NCI-H128 (cell line): ENCODE data around the gene KRT81.
"Not testable (repeated sequence)": the region's sequence is repeated elsewhere in the genome, so short reads cannot be mapped to it uniquely, and the experiment has no call there.

ENCODE experiments used
- DNase-seq: peaks from one replicate; lab custom pipeline; 2025; ENCODE audit not compliant: unreplicated experiment; lab: John Stamatoyannopoulos, UW

KRT81 gene

DNA sequence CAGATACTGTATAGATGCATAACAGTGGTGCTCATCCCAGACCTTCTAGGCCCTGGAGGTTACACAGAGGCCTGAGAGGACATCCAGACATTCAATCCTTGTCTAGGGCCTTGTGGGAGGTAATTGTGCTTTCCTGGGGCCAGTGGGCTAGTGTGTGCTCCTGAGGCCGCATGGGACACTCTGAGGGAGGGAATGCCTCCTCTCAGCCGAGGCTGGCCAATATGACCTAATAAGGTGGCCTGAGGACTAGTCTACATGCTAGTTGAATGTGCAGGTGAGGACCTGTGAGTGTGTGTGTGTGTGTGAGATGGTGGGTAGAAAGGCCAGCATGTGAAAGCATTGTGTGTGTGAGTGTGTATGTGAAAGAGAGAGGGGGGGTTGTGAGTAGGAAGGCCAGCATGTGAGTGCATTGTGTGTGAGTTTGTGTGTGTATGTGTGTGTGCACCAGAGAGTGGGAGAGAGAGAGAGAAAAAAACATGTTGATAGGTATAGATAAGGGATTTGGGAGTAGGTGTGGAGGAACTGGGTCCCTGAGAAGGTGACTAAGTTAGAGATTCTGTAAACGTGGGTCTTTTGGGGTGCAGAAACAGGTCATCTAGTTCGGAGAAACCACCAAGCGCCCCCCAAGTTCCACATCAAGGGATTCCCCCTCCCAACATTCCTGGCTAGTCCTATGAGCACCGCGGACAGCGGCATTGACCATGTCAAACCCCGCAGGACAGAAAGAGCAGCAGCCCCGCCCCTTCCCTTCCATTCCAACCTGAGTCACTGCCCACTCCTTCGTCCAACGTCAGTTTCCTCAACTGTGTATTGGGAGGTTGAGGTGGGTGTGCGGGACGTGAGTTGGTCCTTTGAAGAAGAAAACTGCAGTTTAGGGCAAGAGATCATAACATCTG, 9.7 kb upstream of the KRT81 start:
- no peak for DNase-seq

DNA sequence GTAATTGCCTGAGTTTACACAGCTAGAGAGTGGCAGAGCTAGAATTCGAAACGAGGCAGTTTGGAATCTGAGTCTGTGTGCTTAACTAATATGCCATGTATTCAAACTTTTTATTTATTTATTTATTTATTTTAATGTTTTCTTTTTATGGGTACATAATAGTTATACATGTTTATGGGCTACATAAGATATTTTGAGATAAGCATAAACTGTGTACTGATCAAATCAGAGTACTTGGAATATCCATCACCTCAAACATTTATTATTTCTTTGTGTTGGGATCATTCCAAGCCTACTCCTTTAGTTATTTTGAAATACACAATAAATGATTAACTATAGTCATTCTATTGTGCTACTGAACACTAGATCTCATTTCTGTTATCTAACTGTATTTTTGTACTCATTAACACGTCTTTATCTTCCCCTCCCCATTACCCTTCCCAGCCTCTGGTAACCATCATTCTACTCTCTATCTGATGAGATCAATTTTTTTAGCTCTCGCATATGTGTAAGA, 7.4 kb upstream of the KRT81 start:
- no peak for DNase-seq

DNA sequence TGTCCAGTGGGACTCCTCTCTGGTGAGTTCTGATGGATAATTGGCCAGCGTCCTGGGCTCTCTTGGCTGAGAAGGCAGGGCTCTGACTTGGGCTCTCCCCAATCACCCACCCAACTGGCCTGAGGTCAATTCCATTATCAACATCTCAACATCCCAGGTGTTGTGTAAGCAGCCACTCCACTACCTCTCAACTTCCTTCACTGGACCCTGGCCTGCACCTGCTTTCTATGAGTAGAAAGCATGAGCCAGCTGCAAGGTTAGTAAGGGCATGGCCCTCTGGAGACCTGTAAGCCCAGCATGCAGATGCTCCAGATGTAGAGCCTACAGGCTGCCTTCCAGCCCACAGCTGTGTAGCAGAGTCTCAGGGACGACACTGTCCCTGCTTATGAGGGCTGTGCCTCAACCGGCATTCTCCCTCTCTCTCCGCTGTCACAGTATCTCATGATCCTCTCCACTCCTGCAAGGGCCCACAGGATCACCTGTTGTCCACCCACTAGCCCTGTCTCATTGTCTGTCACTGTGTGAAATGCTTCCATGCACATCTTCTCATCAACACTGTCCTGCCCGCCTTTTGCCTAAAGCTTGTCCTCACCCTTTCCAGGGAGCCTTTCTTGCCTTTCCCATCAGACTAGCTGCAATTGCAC, 5.4 kb upstream of the KRT81 start:
- DNase-seq: no peak

DNA sequence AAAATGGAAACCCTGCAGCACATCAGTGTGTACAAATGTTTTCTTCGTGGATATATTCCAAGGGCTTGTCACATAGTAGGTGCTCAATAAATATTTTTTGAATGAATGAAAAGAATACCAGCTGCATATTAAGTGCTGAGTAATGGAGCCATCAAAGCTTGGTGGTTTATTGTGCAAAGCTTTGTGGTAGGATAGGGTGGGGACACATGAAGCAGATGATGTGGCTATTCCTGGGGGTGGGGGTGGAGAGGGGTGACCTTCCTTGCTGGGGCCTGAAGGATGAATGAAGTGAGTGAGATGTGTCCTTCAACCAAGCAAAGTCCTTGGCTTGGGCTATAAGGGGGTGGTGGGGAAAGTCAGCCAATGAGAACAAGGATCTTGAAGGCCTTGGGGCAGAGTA, 4.3 kb upstream of the KRT81 start:
- no peak for DNase-seq

DNA sequence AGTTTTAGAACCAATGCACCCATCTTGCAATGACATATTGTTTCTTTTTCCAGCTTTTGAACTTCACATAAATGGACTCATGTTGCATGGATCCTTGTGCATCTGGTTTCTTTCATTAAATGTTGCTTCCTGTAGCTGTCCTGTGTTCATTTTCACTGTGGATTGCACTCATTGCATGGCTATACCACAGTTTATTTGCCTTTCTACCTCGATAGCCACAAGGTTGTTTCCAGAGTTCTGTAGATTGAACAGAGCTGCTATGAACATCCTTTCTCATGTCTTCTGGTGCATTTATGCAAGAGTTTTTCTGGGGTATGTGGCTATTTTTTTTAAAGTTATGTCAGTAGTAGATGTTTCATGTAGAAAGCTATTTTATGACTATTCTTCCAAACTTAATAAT, 3.5 kb upstream of the KRT81 start:
- DNase-seq: no peak

DNA sequence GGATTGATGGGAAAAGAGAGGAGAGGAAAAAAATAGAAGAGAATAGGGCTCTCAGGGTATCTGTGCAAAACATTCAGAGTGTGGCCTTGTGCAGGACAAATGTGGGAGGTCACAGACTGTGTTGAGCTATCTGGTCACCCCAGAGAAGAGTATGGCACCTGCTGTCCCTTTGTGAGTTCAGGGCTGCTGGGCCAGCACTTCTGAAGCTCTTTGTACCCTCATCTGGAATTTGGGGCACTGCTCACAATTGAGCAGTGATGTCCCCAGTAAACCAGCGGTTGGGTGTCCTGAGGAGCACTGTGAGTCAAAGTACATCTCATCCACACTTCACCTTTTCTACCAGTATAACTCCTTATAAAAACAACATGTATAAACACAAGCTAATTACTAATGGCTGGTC, 2.6 kb upstream of the KRT81 start:
- DNase-seq: no peak

DNA sequence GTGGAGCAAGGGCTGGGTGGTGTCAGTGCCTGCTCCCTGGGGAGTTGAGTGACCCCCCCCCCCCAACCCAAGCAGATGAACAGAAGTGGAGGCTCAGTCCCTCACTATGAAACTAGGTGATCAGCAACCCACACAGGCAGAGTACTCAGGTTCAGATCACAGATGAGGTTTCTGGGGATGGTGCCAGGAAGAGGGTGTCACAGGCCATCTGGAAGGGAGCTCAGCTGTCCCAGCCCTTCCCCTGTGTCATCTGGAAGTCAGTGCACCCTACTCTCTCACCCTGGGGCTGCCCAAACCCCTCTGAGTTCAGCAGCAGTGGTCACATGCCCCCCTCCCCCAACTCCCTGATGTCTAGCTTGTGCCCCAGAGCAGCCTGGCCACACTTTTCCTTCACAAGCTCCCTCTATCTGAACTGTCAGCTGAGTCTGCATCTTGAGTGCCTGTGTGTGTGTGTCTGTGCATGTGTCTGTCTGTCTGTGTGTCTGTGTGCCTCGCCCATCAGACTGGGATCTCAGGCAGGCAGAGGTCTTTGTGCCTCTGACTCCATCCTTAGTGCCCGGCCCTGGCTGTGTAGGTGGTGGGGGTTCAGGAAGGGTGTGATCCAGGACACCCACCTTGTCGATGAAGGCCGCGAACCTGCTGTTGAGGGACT, 725 bp downstream of the KRT81 start:
- not testable (repeated sequence) for DNase-seq

DNA sequence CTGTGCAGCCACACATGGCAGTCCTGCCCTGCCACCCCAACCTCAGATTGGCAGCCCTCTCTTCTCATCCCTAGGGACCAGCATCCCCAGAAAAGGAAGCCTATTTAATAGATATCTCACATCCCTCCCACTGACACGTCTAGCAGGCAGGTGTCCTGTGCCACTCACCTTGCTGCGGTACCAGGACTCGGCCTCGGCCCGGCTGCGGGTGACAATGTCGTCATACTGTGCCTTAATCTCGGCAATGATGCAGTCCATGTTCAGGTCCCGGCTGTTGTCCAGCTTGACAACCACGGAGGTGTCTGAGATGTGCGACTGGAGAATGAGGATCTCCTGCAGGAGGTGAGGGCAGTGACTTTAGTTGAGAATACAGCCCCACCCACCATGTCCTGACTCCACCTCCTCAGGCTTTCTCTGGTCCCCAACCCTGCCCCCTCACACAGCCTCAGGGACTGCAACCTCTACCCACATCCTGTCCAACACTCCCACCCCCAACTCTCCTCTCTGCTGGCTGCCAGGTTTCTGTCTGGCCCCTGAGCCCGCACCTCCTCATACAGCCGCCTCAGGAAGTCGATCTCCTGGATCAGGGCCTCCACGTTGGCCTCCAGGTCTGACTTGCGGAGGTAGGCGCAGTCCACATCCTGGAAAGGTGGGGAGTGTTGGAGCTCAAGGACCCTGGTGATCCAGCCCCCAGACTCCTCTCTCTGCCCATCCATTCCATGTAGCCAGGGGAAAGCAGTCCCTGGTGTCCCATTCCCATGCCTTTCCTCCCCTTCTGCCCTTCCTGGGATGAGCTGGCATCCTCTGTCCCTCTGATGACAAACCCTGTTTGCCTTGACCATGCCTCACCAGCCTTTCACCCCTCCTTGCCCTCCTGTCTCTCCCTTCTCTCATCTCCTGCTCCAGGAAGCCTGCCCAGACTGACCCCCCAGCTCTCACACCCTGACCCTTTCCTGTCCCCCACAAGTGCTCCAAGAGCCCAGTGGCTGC, 3.2 kb downstream of the KRT81 start:
- DNase-seq: not testable (repeated sequence)

DNA sequence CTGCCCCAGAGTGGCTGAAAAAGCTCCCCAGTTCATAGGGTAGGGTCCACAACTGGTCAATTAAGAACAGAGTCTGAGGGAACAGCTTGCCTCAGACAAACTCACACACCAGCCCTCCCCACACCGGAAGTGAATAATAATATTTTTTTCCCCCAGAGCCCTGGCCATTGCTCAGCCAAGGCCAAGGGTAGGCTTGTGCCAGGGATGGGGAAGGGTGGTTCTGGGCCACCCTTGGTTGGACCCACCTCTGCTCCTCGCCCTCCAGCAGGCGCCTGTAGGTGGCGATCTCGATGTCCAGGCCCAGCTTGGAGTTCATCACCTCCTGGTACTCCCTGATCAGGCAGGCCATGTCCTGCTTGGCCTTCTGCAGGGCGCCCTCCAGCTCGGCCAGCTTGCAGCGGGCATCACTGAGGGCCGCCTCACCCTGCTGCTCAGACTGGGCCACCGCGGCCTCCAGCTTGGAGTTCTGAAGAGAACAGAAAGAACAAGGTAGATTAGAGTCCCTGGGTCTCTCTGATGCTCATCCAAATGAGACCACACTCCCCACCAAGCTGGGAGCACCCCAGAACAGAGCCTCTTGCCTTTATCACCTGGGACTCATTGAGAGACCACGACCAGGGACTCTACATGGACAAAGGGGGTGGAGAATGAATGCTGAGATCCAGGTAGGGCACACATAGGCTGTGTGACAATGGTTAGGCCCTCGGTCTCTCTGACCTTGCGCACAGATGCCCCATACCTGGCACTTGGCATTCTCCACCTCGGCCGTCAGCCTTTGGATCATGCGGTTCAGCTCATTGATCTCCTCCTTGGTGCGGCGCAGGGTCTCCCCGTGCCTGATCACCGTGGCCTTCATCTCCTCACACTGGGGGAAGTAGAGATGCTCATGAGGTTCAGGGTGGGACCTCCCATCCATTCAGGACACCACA, 4.2 kb downstream of the KRT81 start:
- not testable (repeated sequence) for DNase-seq

DNA sequence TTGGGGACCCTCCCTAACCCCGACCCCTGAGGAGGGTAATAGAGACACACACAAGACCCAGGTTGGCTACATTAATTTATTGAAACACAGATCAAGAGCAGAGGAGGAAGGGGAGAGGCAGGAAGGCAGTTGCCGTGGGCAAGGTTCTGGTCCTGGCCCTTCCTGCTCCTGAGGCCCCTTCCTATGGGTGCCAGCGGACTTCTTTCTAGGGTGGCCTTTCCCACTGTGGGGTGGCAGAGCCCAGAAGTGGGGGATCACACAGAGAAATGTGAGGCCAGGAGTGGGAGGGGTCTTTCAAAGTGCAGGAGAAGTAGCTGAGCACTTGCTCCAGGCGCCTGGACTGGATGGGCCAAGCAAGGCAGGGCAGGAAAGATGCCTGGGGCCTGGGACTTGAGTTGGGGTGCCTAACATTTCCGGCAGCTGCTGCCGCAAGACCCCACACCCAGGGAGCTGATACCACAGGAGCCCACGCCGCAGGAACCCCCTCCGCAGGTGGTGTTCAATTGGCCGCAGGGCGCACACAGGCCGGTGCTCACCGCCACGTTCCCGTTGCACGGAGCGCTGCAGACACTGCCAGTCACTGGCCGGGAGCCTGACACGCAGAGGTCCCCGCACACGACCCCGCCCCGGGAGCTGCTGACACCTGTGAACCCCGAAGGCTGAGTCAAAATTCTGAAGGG, 5.3 kb downstream of the KRT81 start:
- no peak for DNase-seq

DNA sequence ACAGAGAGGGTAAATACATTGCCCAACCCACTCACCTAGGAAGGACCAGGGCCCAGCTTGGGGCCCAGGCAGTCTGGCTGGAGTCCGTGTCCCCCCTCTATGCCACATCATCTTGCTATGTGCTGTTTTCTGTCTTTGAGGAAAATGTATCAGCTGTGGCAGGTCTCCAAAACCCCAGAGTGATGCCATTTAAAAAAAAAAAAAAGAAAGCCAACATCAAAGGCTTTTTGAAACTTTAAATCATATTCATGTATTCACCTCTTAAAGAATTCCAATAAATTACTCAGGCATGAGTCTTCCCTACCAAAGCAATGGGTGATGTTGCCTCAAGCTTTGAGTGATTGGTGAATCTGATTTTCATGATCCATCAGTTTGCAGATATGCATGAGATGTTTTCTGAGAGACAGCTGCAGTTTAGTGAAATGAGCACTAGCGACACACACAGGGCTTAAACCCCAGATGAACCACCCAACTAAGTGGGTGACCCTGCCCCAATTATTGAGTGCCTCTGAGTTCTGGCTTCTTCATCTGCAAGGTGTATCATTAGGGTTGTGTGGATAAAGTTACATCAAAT, 6.1 kb downstream of the KRT81 start:
- DNase-seq: no peak

DNA sequence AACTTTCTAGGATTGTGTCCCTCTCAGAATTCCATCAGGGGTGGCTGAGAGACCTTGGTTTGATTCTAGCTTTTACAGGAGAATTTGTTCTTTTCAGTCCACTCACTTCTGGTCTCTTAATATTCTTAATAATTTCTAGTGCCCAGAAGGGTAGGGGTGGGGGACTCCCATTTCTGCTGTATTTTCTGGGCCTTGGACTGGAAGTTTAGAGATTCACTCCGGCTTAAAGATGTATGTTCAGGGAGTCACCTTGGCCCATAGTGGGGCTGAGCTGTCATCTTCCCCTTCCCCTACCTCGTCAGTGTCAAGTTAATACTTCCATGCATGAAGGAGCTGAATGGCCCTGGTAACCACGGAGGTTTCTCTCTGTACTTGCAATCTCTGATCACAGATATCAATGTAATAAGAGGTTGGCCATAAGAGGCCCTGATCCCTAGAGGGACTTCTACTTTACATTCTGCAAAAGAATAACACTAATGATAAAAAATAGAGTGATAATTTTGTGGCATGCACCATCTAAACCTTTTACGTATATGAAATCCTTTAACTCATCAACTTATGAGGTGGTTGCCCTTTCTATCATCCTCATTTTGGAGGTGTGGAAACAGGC, 6.7 kb downstream of the KRT81 start:
- DNase-seq: no peak

DNA sequence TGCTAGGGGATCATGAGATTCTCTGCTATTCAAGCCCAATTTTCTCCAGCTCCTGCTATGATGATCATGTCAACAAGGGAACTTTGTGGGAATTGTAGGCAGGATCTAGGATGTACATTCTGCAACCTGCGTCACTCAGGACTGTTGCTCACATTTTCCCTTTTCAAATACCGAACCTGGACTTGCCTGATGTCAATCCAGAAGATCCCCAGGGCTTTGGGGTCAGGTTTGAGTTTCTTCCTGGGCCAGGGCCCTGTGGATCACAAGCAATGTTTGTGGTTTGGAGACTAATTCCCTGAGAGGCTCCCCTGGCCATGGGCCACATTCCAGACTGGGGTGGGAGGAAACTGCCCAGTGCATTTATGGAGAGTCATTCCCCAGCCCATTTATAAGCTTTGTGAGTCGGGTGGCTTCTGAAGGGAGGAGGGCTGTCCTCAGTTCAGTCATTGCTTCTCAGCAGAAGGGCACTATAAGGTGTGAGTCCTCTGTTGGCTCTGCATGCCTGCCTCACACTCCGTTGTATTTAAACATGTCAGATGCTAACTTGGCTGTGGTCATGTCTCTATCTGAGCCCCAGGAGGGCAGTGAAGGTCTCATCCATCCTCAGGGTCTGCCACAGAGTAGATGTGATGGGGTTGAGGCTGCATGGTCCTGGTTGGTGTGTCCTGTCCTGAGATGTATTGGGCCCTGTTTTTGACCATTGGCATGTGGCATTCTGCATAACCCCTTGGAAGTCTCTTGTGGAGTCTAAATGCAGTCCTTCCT, 10.4 kb downstream of the KRT81 start:
- no peak for DNase-seq

DNA sequence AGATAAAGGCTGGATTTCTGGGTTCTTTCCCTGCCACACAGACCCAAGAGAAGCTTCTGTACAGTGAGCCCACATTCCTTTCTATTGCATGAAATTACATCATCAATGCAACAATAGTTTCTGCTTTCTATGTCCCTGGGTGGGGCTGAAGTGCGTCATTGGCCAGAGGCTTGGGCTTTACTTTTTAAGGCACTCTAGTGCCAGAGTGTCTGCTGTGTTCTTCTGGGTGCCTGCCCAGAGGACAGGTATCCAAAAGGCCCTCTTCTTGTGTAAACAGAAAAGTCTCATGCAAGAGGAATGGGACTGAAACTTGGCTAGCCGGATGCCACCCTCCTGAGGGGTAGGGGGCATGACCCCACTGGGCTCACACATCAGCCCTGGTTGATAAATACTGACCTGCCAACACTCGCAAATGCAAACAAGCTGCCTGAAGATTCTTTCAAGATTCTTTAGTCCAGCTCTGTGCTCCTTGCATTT, 11.0 kb downstream of the KRT81 start:
- DNase-seq: no peak

DNA sequence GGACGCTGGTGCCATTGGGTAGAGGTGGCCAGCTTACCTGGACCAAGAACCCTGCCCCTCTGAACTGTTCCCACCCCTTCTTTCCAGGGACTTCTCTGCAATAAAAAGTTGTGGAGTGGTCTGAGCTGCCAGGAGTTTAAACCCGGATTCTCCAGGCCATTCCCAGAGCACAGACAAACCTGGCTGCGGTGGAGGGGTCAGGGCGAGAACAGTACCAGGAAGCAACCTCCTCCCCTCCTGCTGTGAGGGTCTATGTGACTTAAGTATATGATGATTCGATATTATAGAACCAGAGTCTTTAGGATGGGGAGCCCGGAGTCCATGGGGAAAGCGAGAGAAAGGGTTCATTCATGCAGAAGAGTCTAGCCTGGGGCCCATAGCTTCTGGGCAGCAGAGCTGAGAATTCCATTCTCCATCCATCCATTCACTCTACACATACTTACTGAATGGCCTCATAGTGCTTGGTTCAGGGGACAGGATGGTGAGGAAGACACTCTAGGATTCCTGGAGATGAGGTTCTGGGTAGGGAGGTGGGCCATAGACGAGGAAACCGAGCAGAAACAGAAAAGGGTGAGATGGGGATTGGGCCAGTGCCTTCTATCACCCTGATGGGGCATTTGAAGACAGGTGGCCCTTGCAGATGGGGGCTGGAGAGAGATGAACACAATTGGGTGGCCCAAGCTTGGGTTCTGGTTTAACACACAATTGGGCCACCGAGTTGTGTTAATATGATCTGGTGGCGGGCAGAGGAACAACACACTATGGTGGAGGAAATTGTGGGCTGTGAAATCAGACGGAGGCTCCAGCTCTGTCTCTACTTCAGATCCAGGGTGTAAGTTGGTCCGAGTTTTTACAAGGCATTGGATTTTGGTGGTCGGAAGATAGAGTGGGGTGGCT, 11.7 kb downstream of the KRT81 start:
- no peak for DNase-seq
